Right ventricle myocardium superior (tissue), 1 donor: Measurements from ENCODE around the gene FLNA. TPM values are rescaled to one million over a fixed set of nuclear protein-coding genes. Genes with fewer than 3 reads are reported as not detected.
A peak's percentile ranks its signal among the peaks of the same experiment; 100 is the strongest.

ENCODE experiments used
- ATAC-seq: fragments of 200-7000 bp; cut with Tn5 transposase; one replicate; pipeline ENCODE4 v1.9.1; 2020; ENCODE audit warnings: mild to moderate bottlenecking; ENCODE audit not compliant: poor library complexity
- DNase-seq: peaks from one replicate; pipeline ENCODE4 v3.0.0-alpha.2; 2020
- intact Hi-C: fragments of 100-400 bp; cut with DNase I; formaldehyde crosslinking; loops from one replicate; pipeline ENCODE4 v1.11.2; 2022
- total RNA-seq: library from RNA; stranded (reverse); fragmentation: NEBNext Ultra II Directional; extraction: Animal tissue kit (Norgen Biotek cat#: 25700); gene quantifications from one replicate; pipeline ENCODE4 v1.2.1, GENCODE V29; 2021
- donor health status: DM: no; HTN: yes; CAD: no; lungs with severe emphysema.

Gene FLNA
- total RNA-seq, 1 donor from 2014 or later = 216 TPM

GRCh38 chrX:154380787-154381186 lies 6.4 kb upstream of the FLNA start:
- DNase-seq = no peak

GRCh38 chrX:154380153-154380552 lies 5.7 kb upstream of the FLNA start:
- intact Hi-C loops = no loop called here
- no peak for DNase-seq

More at GRCh38 chrX:154380787-154381186, 6.4 kb upstream of the FLNA start:
- intact Hi-C loops = no loop called here
- no peak for ATAC-seq

GRCh38 chrX:154379569-154379951 lies 5.1 kb upstream of the FLNA start:
- intact Hi-C loops = no loop called here
- DNase-seq = no peak
- ATAC-seq = no peak

More at GRCh38 chrX:154380153-154380552, 5.7 kb upstream of the FLNA start:
- no peak for ATAC-seq

GRCh38 chrX:154378799-154379568 lies 4.5 kb upstream of the FLNA start, which contains the start of gene EMD:
EMD (plus strand) TSS chrX:154379295; CDS start chrX:154379485, 190 bp downstream.
- ATAC-seq = peak; percentile 91
- peak; percentile 99 for DNase-seq
- intact Hi-C loops = no loop called here

GRCh38 chrX:154378059-154378798 lies 3.8 kb upstream of the FLNA start:
- intact Hi-C loops = no loop called here
- ATAC-seq = peak; percentile 83
- peak; percentile 72 for DNase-seq

- DNase-seq = no peak
- no peak for ATAC-seq
- intact Hi-C loops = no loop called here
Observed at GRCh38 chrX:154376774-154377173, 2.3 kb upstream of the FLNA start.

- no peak for ATAC-seq
- intact Hi-C loops = no loop called here
- no peak for DNase-seq
Observed at GRCh38 chrX:154375156-154375504, 696 bp upstream of the FLNA start.

- peak; percentile 76 for DNase-seq
- intact Hi-C loops = no loop called here
- ATAC-seq = no peak
Observed at GRCh38 chrX:154373340-154374306, 811 bp downstream of the FLNA start.

- intact Hi-C loops = no loop called here
- DNase-seq (no peak), ATAC-seq (no peak)
Observed at GRCh38 chrX:154372612-154373022, 1.8 kb downstream of the FLNA start.

GRCh38 chrX:154371789-154372300 lies 2.6 kb downstream of the FLNA start:
- intact Hi-C loops = no loop called here

GRCh38 chrX:154371017-154371788 lies 3.2 kb downstream of the FLNA start:
- intact Hi-C loops = no loop called here
- ATAC-seq = peak; percentile 70

More at GRCh38 chrX:154371789-154372300, 2.6 kb downstream of the FLNA start:
- DNase-seq (no peak), ATAC-seq (no peak)

GRCh38 chrX:154370300-154371016 lies 4.0 kb downstream of the FLNA start:
- DNase-seq = no peak
- intact Hi-C loops = no loop called here
- ATAC-seq = no peak

More at GRCh38 chrX:154371017-154371788, 3.2 kb downstream of the FLNA start:
- DNase-seq = peak; percentile 97

- DNase-seq (peak; percentile 86), ATAC-seq (peak; percentile 51)
- intact Hi-C loops = no loop called here
Observed at GRCh38 chrX:154369449-154370299, 4.8 kb downstream of the FLNA start.

GRCh38 chrX:154368630-154369448 lies 5.6 kb downstream of the FLNA start:
- DNase-seq (peak; percentile 83), ATAC-seq (peak; percentile 22)
- intact Hi-C loops = no loop called here

GRCh38 chrX:154367474-154368308 lies 6.7 kb downstream of the FLNA start:
- intact Hi-C loops = no loop called here
- ATAC-seq = no peak
- DNase-seq = no peak
